K562 (cell line): ENCODE measurements around the gene EPN2. TPM values are rescaled to one million over a fixed set of nuclear protein-coding genes. Genes with fewer than 3 reads are reported as not detected.

Source experiments
- CREB3 ChIP-seq: fragments of 450-650 bp; conservative IDR thresholded peaks from 2 replicates; pipeline ENCODE4 v1.6.1; 2016; ENCODE audit warnings: missing genetic modification characterization, low read depth, mild to moderate bottlenecking, missing compliant biosample characterization, moderate library complexity
- CREB3L1 ChIP-seq: fragments of 450-650 bp; IDR thresholded peaks from 2 replicates; pipeline ENCODE4 v1.6.1; 2014; ENCODE audit warnings: low read depth, mild to moderate bottlenecking, moderate library complexity, borderline replicate concordance
- HNRNPUL1 ChIP-seq: fragments of 200-400 bp; formaldehyde crosslinking; IDR thresholded peaks from 2 replicates; pipeline ENCODE4 v1.6.1; 2017; ENCODE audit warnings: low read length
- HSF4 ChIP-seq: fragments of 250-450 bp; sonication (Bioruptor Pico); IDR thresholded peaks from 2 replicates; pipeline ENCODE4 v2.1.2; 2022; ENCODE audit warnings: mild to moderate bottlenecking, moderate library complexity, borderline replicate concordance
- PHF21A ChIP-seq: fragments of 450-650 bp; IDR thresholded peaks from 2 replicates; pipeline ENCODE4 v1.6.1; 2017; ENCODE audit warnings: low read depth, borderline replicate concordance
- POLR2B ChIP-seq: fragments of 450-650 bp; IDR thresholded peaks from 2 replicates; pipeline ENCODE4 v1.6.1; 2018; ENCODE audit warnings: low read depth; ENCODE audit not compliant: partially characterized antibody
- ZNF41 ChIP-seq: fragments of 250-450 bp; sonication (Bioruptor Pico); conservative IDR thresholded peaks from 2 replicates; pipeline ENCODE4 v1.4.0; 2020; ENCODE audit warnings: mild to moderate bottlenecking
- ZNF583 ChIP-seq: fragments of 250-450 bp; sonication (Bioruptor Pico); IDR thresholded peaks from 2 replicates; pipeline ENCODE4 v1.4.0; 2020
- ZNF79 ChIP-seq: fragments of 250-450 bp; sonication (Bioruptor Pico); IDR thresholded peaks from 2 replicates; pipeline ENCODE4 v1.4.0; 2020; ENCODE audit warnings: low read depth, mild to moderate bottlenecking, moderate library complexity
- polyA plus RNA-seq, 8 experiments: library from polyadenylated mRNA; depleted of rRNA in 4 of 8; stranded (reverse) in 5 of 8; unstranded in 3 of 8; fragments of >200 nt; fragmentation: Nextera tagmentation in 2 of 8; fragmentation: Illumina TruSeq in 1 of 8; extraction: Ambion mirVana in 2 of 8; extraction: Trizol in 1 of 8; gene quantifications; 2 replicates each; pipeline versions ENCODE4 v1.2.1 to v1.2.3, GENCODE V29; 2011 to 2014; ENCODE audit warnings: inconsistent platforms in 1 of 8, missing spikeins in 1 of 8
- total RNA-seq, 7 experiments: library from RNA; depleted of rRNA in 6 of 7; stranded (reverse); fragments of >200 nt in 6 of 7; fragmentation: Illumina TruSeq in 2 of 7; extraction: Trizol in 2 of 7; gene quantifications; 2 replicates each; pipeline versions ENCODE4 v1.2.1 to v1.2.3, GENCODE V29; 2011 to 2021; ENCODE audit warnings: low replicate concordance in 1 of 7
- TF ChIP-seq, protein P1 (sequence below): fragments of 200-600 bp; sonication (generic); IDR thresholded peaks from one replicate; pipeline ENCODE4 v1.6.1; 2012; ENCODE audit warnings: mild to moderate bottlenecking, low read depth, low read length, inconsistent platforms
- TF ChIP-seq, protein P2 (sequence below), 3 experiments: IDR thresholded peaks in 2 of 3; conservative IDR thresholded peaks in 1 of 3; 2 replicates each; pipeline ENCODE4 v1.5.1; 2011 to 2012; ENCODE audit warnings: low read length in 3 of 3, mild to moderate bottlenecking in 3 of 3, control low read depth in 2 of 3, improper control_type of control experiment in 1 of 3, inconsistent platforms in 1 of 3, low read depth in 1 of 3, mixed read lengths in 1 of 3, moderate library complexity in 1 of 3; ENCODE audit not compliant: insufficient read depth in 2 of 3

Gene EPN2
- total and polyA plus RNA-seq, 9 of the 15 experiments (the other 6 are each of a cell fraction or from before 2014, with no cell fraction given) = 1.0 to 12.9 (median 8.9) TPM

DNA sequence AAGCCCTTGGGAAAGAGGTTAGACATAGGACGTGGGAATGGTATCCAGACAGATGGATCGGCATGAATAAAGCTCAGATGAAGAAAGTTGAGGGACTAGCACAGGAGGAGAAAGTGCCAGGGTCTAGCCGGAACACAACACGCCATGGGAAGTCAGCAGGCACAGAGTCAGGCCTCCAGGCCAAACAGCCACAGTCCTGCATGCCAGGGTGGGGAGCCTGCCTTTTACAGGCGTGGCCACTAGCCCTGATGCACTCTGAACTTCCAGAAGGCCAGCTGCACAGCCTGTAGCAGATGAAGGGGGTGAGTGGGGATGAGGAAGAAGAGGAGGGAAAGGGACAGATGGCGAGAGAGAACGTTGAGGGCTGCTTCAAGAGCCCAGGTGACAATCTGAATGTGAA, 120.2 kb downstream of the EPN2 start (continued):
- TF ChIP-seq, protein P1, sequence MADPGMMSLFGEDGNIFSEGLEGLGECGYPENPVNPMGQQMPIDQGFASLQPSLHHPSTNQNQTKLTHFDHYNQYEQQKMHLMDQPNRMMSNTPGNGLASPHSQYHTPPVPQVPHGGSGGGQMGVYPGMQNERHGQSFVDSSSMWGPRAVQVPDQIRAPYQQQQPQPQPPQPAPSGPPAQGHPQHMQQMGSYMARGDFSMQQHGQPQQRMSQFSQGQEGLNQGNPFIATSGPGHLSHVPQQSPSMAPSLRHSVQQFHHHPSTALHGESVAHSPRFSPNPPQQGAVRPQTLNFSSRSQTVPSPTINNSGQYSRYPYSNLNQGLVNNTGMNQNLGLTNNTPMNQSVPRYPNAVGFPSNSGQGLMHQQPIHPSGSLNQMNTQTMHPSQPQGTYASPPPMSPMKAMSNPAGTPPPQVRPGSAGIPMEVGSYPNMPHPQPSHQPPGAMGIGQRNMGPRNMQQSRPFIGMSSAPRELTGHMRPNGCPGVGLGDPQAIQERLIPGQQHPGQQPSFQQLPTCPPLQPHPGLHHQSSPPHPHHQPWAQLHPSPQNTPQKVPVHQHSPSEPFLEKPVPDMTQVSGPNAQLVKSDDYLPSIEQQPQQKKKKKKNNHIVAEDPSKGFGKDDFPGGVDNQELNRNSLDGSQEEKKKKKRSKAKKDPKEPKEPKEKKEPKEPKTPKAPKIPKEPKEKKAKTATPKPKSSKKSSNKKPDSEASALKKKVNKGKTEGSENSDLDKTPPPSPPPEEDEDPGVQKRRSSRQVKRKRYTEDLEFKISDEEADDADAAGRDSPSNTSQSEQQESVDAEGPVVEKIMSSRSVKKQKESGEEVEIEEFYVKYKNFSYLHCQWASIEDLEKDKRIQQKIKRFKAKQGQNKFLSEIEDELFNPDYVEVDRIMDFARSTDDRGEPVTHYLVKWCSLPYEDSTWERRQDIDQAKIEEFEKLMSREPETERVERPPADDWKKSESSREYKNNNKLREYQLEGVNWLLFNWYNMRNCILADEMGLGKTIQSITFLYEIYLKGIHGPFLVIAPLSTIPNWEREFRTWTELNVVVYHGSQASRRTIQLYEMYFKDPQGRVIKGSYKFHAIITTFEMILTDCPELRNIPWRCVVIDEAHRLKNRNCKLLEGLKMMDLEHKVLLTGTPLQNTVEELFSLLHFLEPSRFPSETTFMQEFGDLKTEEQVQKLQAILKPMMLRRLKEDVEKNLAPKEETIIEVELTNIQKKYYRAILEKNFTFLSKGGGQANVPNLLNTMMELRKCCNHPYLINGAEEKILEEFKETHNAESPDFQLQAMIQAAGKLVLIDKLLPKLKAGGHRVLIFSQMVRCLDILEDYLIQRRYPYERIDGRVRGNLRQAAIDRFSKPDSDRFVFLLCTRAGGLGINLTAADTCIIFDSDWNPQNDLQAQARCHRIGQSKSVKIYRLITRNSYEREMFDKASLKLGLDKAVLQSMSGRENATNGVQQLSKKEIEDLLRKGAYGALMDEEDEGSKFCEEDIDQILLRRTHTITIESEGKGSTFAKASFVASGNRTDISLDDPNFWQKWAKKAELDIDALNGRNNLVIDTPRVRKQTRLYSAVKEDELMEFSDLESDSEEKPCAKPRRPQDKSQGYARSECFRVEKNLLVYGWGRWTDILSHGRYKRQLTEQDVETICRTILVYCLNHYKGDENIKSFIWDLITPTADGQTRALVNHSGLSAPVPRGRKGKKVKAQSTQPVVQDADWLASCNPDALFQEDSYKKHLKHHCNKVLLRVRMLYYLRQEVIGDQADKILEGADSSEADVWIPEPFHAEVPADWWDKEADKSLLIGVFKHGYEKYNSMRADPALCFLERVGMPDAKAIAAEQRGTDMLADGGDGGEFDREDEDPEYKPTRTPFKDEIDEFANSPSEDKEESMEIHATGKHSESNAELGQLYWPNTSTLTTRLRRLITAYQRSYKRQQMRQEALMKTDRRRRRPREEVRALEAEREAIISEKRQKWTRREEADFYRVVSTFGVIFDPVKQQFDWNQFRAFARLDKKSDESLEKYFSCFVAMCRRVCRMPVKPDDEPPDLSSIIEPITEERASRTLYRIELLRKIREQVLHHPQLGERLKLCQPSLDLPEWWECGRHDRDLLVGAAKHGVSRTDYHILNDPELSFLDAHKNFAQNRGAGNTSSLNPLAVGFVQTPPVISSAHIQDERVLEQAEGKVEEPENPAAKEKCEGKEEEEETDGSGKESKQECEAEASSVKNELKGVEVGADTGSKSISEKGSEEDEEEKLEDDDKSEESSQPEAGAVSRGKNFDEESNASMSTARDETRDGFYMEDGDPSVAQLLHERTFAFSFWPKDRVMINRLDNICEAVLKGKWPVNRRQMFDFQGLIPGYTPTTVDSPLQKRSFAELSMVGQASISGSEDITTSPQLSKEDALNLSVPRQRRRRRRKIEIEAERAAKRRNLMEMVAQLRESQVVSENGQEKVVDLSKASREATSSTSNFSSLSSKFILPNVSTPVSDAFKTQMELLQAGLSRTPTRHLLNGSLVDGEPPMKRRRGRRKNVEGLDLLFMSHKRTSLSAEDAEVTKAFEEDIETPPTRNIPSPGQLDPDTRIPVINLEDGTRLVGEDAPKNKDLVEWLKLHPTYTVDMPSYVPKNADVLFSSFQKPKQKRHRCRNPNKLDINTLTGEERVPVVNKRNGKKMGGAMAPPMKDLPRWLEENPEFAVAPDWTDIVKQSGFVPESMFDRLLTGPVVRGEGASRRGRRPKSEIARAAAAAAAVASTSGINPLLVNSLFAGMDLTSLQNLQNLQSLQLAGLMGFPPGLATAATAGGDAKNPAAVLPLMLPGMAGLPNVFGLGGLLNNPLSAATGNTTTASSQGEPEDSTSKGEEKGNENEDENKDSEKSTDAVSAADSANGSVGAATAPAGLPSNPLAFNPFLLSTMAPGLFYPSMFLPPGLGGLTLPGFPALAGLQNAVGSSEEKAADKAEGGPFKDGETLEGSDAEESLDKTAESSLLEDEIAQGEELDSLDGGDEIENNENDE = no peak
- TF ChIP-seq ZNF79 (CRISPR knock-in tag) (no peak), CREB3L1 (no peak), HSF4 (CRISPR knock-in tag) (no peak), ZNF583 (CRISPR knock-in tag) (no peak), HNRNPUL1 (no peak), CREB3 (tag) (no peak), POLR2B (no peak), PHF21A (no peak), ZNF41 (CRISPR knock-in tag) (no peak)
- TF ChIP-seq, protein P2, sequence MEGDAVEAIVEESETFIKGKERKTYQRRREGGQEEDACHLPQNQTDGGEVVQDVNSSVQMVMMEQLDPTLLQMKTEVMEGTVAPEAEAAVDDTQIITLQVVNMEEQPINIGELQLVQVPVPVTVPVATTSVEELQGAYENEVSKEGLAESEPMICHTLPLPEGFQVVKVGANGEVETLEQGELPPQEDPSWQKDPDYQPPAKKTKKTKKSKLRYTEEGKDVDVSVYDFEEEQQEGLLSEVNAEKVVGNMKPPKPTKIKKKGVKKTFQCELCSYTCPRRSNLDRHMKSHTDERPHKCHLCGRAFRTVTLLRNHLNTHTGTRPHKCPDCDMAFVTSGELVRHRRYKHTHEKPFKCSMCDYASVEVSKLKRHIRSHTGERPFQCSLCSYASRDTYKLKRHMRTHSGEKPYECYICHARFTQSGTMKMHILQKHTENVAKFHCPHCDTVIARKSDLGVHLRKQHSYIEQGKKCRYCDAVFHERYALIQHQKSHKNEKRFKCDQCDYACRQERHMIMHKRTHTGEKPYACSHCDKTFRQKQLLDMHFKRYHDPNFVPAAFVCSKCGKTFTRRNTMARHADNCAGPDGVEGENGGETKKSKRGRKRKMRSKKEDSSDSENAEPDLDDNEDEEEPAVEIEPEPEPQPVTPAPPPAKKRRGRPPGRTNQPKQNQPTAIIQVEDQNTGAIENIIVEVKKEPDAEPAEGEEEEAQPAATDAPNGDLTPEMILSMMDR (IDR thresholded peaks at IDR 0.05 in 2 of 3, conservative IDR thresholded peaks at IDR 0.05 in 1 of 3; ENCODE audit: insufficient read depth in 2 of 3, low read depth in 1 of 3, low read length in 3 of 3) = no peak
